DMS 273 (cell line): ENCODE results near the gene PPM1L.
A peak's percentile ranks its signal among the peaks of the same experiment; 100 is the strongest.

ENCODE experiments used
- DNase-seq: peaks from one replicate; lab custom pipeline; 2025; ENCODE audit not compliant: unreplicated experiment; lab: John Stamatoyannopoulos, UW

Gene PPM1L

GRCh38 chr3:161072211-161072621, 316.2 kb downstream of the PPM1L start:
- peak; percentile 49 for DNase-seq

GRCh38 chr3:161072751-161073150, 316.7 kb downstream of the PPM1L start:
- no peak for DNase-seq

- DNase-seq: no peak
These were observed 317.1 kb downstream of the PPM1L start for GRCh38 chr3:161073181-161073580.

GRCh38 chr3:161081633-161082032, 325.6 kb downstream of the PPM1L start:
- DNase-seq: no peak

GRCh38 chr3:161082063-161082462, 326.0 kb downstream of the PPM1L start:
- no peak for DNase-seq

- DNase-seq: no peak
These were observed 327.1 kb downstream of the PPM1L start for GRCh38 chr3:161083131-161083530.

GRCh38 chr3:161084277-161084676, 328.2 kb downstream of the PPM1L start:
- DNase-seq: no peak

GRCh38 chr3:161093895-161094294, 337.9 kb downstream of the PPM1L start:
- DNase-seq: no peak

- DNase-seq: peak; percentile 71
These were observed 340.8 kb downstream of the PPM1L start for GRCh38 chr3:161096771-161097367.

- no peak for DNase-seq
These were observed 345.0 kb downstream of the PPM1L start for GRCh38 chr3:161100994-161101393.

GRCh38 chr3:161101609-161102008, 345.6 kb downstream of the PPM1L start:
- DNase-seq: no peak

- no peak for DNase-seq
These were observed 347.9 kb downstream of the PPM1L start for GRCh38 chr3:161103776-161104385.

- DNase-seq: peak; percentile 94
These were observed 348.8 kb downstream of the PPM1L start, which contains the start of gene B3GALNT1 for GRCh38 chr3:161104561-161105551. TSS of gene B3GALNT1 (minus strand) at chr3:161105349. CDS start at chr3:161086754, 18,595 bp downstream.

GRCh38 chr3:161107311-161107710, 351.3 kb downstream of the PPM1L start:
- DNase-seq: no peak

GRCh38 chr3:161108840-161109239, 352.8 kb downstream of the PPM1L start:
- no peak for DNase-seq

- no peak for DNase-seq
These were observed 361.6 kb downstream of the PPM1L start for GRCh38 chr3:161117646-161118045.

GRCh38 chr3:161126495-161126894, 370.5 kb downstream of the PPM1L start:
- no peak for DNase-seq
